Osteocyte (in vitro differentiated cells): ENCODE data around the gene GLE1. TPM values are rescaled to one million over a fixed set of nuclear protein-coding genes. Genes with fewer than 3 reads are reported as not detected.

Source experiments
- DNase-seq: peaks from one replicate; pipeline ENCODE4 v3.0.0; 2021; ENCODE audit warnings: mixed read lengths; ENCODE audit not compliant: unreplicated experiment; ENCODE audit errors: extremely low spot score
- H3K27ac Mint-ChIP-seq: one replicate; pipeline ENCODE4 v1.8.0; 2021; ENCODE audit warnings: mild to moderate bottlenecking, mixed read lengths; ENCODE audit not compliant: unreplicated experiment
- H3K27me3 Mint-ChIP-seq: one replicate; pipeline ENCODE4 v1.8.0; 2021; ENCODE audit warnings: mixed read lengths; ENCODE audit not compliant: unreplicated experiment
- H3K36me3 Mint-ChIP-seq: one replicate; pipeline ENCODE4 v1.8.0; 2021; ENCODE audit warnings: mixed read lengths; ENCODE audit not compliant: unreplicated experiment
- H3K4me1 Mint-ChIP-seq: one replicate; pipeline ENCODE4 v1.8.0; 2021; ENCODE audit warnings: mixed read lengths; ENCODE audit not compliant: unreplicated experiment
- H3K4me3 Mint-ChIP-seq: one replicate; pipeline ENCODE4 v1.8.0; 2021; ENCODE audit warnings: mild to moderate bottlenecking, moderate library complexity, mixed read lengths; ENCODE audit not compliant: unreplicated experiment
- H3K9me3 Mint-ChIP-seq: one replicate; pipeline ENCODE4 v1.8.0; 2021; ENCODE audit warnings: mixed read lengths; ENCODE audit not compliant: unreplicated experiment
- CTCF ChIP-seq: fragments of 200-600 bp; sonication (generic); IDR thresholded peaks from 2 replicates; pipeline ENCODE4 v1.5.0; 2021; ENCODE audit warnings: antibody characterized with exemption, mild to moderate bottlenecking, moderate library complexity
- total RNA-seq: library from RNA; stranded (reverse); gene quantifications from 2 replicates; pipeline ENCODE4 v1.2.1, GENCODE V29; 2021

The GLE1 gene
- total RNA-seq, 1 donor from 2014 or later, result 17.2 TPM

GRCh38 chr9:128555180-128555721 lies 50.7 kb downstream of the GLE1 start:
- H3K4me1 Mint-ChIP-seq, result peaks cover 47% of the 10 kb centered on the region
- no peak for TF ChIP-seq CTCF
- H3K36me3 Mint-ChIP-seq, result peaks cover 1% of the 10 kb centered on the region
- no peak overlapping the region for H3K27ac Mint-ChIP-seq
- no peak for DNase-seq
- H3K4me3 Mint-ChIP-seq, result no peak overlapping the region
- H3K9me3 Mint-ChIP-seq, result no peaks in the 10 kb centered on the region
- no peaks in the 10 kb centered on the region for H3K27me3 Mint-ChIP-seq

- Mint-ChIP-seq H3K36me3 (peaks cover 1% of the 10 kb centered on the region), H3K9me3 (no peaks in the 10 kb centered on the region), H3K27ac (no peak overlapping the region), H3K4me1 (peaks cover 39% of the 10 kb centered on the region), H3K27me3 (no peaks in the 10 kb centered on the region), H3K4me3 (no peak overlapping the region)
- TF ChIP-seq CTCF, result no peak
- no peak for DNase-seq
Observed at GRCh38 chr9:128556276-128556675, 51.8 kb downstream of the GLE1 start.

GRCh38 chr9:128556926-128557634 lies 52.6 kb downstream of the GLE1 start:
- H3K4me3 Mint-ChIP-seq, result no peak overlapping the region
- H3K36me3 Mint-ChIP-seq, result peaks cover 5% of the 10 kb centered on the region
- no peak for DNase-seq
- H3K9me3 Mint-ChIP-seq, result no peaks in the 10 kb centered on the region
- no peaks in the 10 kb centered on the region for H3K27me3 Mint-ChIP-seq
- H3K4me1 Mint-ChIP-seq, result peaks cover 34% of the 10 kb centered on the region
- no peak for TF ChIP-seq CTCF
- H3K27ac Mint-ChIP-seq, result peak overlapping the region; percentile 7

GRCh38 chr9:128558431-128559310 lies 54.2 kb downstream of the GLE1 start:
- peak overlapping the region; percentile 70 for H3K27ac Mint-ChIP-seq
- no peak for DNase-seq
- H3K27me3 Mint-ChIP-seq, result no peaks in the 10 kb centered on the region
- peaks cover 34% of the 10 kb centered on the region for H3K4me1 Mint-ChIP-seq
- peak overlapping the region; percentile 49 for H3K4me3 Mint-ChIP-seq
- peaks cover 11% of the 10 kb centered on the region for H3K36me3 Mint-ChIP-seq
- no peak for TF ChIP-seq CTCF
- H3K9me3 Mint-ChIP-seq, result no peaks in the 10 kb centered on the region

- Mint-ChIP-seq H3K27ac (peak overlapping the region; percentile 39), H3K4me3 (no peak overlapping the region), H3K36me3 (peaks cover 36% of the 10 kb centered on the region), H3K27me3 (no peaks in the 10 kb centered on the region), H3K9me3 (no peaks in the 10 kb centered on the region), H3K4me1 (peaks cover 6% of the 10 kb centered on the region)
- DNase-seq, result no peak
- TF ChIP-seq CTCF, result no peak
Observed at GRCh38 chr9:128565578-128565977, 61.1 kb downstream of the GLE1 start.
